Transverse colon (tissue), 3 donors: ENCODE measurements around the gene EID1.

Source experiments
- EP300 ChIP-seq: sonication (generic); formaldehyde crosslinking; IDR thresholded peaks from one replicate; pipeline ENCODE4 v1.6.1; 2017; ENCODE audit warnings: antibody characterized with exemption, low read depth
- POLR2A ChIP-seq: fragments of 450-650 bp; IDR thresholded peaks from one replicate; pipeline ENCODE4 v1.6.1; 2016; ENCODE audit warnings: antibody characterized with exemption, mild to moderate bottlenecking, moderate library complexity
- TF ChIP-seq, protein P1 (sequence below), 5 experiments: fragments of 200-600 bp in 3 of 5; fragments of 450-650 bp in 2 of 5; sonication (generic) in 3 of 5; IDR thresholded peaks; 1 replicate in 2 of 5; 2 replicates in 3 of 5; pipeline ENCODE4 v1.5.1; 2016 to 2017; ENCODE audit warnings: antibody characterized with exemption in 5 of 5, inconsistent platforms in 3 of 5, mild to moderate bottlenecking in 2 of 5, moderate library complexity in 1 of 5

DNA sequence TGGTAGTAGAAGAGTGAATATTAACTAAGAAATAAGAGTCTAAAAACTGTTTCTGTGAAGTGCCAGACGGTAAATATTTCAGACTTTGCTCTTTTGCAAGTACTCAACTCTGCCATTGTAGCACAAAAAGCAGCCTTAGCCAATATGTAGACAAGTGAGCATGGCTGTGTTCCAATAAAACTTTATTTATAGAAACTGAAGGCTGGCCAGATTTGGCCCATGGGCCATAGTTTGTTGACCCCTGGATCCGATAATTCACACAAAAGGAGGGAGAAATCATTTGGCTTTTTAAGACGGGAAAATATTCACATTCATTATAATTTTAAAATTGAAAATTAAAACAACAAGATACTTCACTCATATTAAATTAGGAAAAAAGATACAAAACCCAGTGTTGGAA, 15.4 kb downstream of the EID1 start:
- TF ChIP-seq, protein P1, sequence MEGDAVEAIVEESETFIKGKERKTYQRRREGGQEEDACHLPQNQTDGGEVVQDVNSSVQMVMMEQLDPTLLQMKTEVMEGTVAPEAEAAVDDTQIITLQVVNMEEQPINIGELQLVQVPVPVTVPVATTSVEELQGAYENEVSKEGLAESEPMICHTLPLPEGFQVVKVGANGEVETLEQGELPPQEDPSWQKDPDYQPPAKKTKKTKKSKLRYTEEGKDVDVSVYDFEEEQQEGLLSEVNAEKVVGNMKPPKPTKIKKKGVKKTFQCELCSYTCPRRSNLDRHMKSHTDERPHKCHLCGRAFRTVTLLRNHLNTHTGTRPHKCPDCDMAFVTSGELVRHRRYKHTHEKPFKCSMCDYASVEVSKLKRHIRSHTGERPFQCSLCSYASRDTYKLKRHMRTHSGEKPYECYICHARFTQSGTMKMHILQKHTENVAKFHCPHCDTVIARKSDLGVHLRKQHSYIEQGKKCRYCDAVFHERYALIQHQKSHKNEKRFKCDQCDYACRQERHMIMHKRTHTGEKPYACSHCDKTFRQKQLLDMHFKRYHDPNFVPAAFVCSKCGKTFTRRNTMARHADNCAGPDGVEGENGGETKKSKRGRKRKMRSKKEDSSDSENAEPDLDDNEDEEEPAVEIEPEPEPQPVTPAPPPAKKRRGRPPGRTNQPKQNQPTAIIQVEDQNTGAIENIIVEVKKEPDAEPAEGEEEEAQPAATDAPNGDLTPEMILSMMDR (IDR thresholded peaks at IDR 0.05): no peak
- TF ChIP-seq POLR2A: no peak
- no peak for TF ChIP-seq EP300
